SH-SY5Y (cell line): ENCODE measurements around the gene CDH4.

Source experiments
- GATA2 ChIP-seq: IDR thresholded peaks from 2 replicates; pipeline ENCODE4 v1.6.1; 2011; ENCODE audit warnings: mild to moderate bottlenecking, low read depth, low read length
- GATA3 ChIP-seq: IDR thresholded peaks from 2 replicates; pipeline ENCODE4 v1.6.1; 2011; ENCODE audit warnings: low read depth, mild to moderate bottlenecking, low read length, moderate library complexity

The CDH4 gene

DNA sequence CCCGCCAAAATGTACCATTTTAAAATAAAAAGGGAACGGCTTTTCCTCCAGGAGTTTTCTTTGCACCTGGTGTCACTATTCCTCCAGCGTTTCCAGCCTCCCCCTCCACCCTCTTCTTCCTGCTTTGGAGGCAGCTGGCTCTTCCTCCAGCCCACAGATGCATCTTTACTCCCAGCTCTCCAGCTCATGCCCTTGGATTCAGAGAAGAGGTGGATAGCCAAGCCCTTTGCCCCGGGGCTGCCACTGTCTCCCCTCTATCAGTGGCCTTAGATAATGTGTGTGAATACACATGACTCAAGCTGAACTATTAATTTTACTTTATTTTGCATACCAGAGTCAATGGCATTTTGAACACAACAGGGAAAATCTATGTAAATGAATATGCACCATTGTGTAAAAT, 15.3 kb upstream of the CDH4 start:
- TF ChIP-seq GATA3 = no peak
- TF ChIP-seq GATA2 = no peak

GRCh38 chr20:61238813-61239212, 13.2 kb upstream of the CDH4 start:
- TF ChIP-seq GATA2 (no peak), GATA3 (no peak)

DNA sequence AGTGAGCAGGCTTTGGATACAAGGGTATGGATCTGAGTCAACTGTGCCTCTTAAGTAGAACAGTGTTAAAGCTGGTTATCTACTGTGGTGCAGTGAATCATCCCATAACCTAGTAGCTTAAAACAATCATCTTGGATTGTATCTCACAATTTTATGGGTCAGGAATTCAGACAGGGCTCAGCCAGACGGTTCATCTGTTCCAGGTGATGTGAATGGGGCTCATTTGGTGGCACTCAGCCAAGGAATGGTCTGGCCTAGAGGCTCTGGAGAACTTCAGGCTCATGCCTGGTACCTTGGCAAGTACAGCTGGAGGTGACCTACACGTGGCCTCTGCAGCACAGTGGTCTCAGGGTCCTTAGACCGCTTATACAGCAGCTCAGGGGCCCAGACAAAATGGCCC, 11.2 kb upstream of the CDH4 start:
- TF ChIP-seq GATA2 (no peak), GATA3 (no peak)

- TF ChIP-seq GATA2 (no peak), GATA3 (no peak)
Observed at GRCh38 chr20:61244213-61244612, 7.8 kb upstream of the CDH4 start.

DNA sequence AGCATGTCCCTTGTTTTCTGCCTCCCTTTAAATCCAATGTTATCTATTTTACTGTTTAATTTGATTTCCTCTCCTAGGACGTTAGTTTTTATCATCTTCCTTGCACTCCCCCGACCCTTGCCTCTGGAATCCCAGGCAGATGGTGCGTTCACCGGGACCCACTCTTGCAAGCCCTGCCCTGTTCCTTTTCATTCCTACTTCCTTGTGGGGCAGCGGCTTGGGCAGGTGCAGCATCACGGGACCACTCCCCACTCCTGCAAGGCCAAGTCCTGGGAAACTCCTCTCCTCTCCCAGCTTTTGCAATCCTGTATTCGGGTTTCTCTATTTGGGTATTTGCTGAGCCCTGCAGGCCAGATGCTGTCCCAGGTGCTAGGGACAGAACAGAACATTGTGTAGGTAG, 5.8 kb upstream of the CDH4 start:
- TF ChIP-seq GATA2 = no peak
- no peak for TF ChIP-seq GATA3

GRCh38 chr20:61249626-61250025, 2.4 kb upstream of the CDH4 start:
- TF ChIP-seq GATA2 = no peak
- no peak for TF ChIP-seq GATA3

GRCh38 chr20:61252601-61253263, 671 bp downstream of the CDH4 start:
- TF ChIP-seq GATA3 (no peak), GATA2 (no peak)

- TF ChIP-seq GATA3 = no peak
- TF ChIP-seq GATA2 = no peak
Observed at GRCh38 chr20:61253264-61253639, 1.2 kb downstream of the CDH4 start.

GRCh38 chr20:61253640-61254511, 1.8 kb downstream of the CDH4 start:
- TF ChIP-seq GATA3 (no peak), GATA2 (no peak)

- TF ChIP-seq GATA2 = no peak
- no peak for TF ChIP-seq GATA3
Observed at GRCh38 chr20:61254881-61255626, 3.0 kb downstream of the CDH4 start.

- no peak for TF ChIP-seq GATA2
Observed at GRCh38 chr20:61256365-61256764, 4.3 kb downstream of the CDH4 start.

DNA sequence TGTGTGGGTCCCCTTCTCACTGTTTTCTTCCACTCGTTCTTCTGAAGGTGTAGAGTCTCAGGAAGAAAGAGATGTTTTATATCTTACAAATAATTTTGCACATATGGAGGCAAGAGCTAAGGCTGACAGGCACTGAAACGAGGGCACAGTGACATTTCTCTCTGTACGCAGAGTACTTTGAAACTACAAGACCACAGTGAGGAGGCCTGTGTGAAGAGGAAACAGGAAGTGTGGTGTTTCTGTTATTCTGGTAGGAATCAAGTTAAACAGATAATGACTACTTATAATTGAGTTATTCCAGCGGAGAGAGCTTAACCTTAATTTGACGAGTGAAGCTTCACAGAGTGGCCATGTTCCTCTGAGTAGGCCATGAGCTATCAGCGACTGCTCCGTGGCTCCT, 4.8 kb downstream of the CDH4 start:
- TF ChIP-seq GATA3 = no peak

GRCh38 chr20:61257611-61258010, 5.5 kb downstream of the CDH4 start:
- no peak for TF ChIP-seq GATA3
- TF ChIP-seq GATA2 = no peak

DNA sequence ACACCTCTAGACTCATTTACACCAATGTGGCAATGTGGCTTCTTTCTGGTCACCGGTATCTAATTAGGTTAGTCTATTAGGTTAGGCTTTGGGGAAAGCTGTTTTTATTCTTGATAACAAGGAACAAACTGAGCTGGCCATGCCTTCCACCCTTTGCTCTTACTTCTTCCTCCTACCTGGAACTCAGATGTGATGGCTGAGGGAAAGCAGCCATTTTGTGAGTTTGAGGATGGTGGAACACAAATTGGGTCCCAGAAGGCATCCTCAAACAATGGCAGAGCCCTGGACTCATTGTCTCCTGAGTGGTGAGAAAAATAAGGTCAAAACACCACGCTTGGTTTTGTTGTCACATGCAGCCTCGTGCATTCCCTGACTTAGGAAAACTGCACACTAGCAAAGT, 7.7 kb downstream of the CDH4 start:
- TF ChIP-seq GATA3 (no peak), GATA2 (no peak)

- TF ChIP-seq GATA2 (no peak), GATA3 (no peak)
Observed at GRCh38 chr20:61260905-61261304, 8.8 kb downstream of the CDH4 start.
